GM21447 (cell line): ENCODE results near the gene MATCAP1.

Source experiments
- ATAC-seq: cut with Tn5 transposase; IDR thresholded peaks from one replicate; pipeline ENCODE4 v1.9.1; 2021; ENCODE audit not compliant: unreplicated experiment

MATCAP1 gene

GRCh38 chr16:67208154-67208896, 24.6 kb upstream of the MATCAP1 start:
- no peak for ATAC-seq

GRCh38 chr16:67207249-67208091, 23.7 kb upstream of the MATCAP1 start:
- no peak for ATAC-seq

DNA sequence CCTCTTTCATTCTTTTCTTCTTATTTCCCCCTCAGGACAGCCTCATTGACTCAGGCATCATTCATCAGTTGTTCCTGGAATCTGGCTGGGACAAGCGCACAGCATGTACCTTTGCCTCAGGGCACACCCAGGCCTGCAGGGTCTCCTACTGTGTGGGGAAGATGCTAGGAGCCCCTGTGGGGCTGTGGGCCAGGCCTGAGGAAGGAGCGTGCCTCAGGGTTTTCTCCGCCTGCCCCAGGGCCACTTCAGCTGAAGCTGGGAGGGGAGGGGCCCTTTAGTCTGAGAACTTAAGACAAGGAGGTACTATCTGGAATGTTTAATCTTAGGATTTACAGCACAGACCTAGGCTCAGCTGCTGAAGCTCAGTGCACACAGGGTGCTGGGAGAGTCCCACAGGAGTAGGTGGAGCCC, 23.1 kb upstream of the MATCAP1 start:
- no peak for ATAC-seq

GRCh38 chr16:67206129-67206837, 22.5 kb upstream of the MATCAP1 start:
- ATAC-seq, result no peak

DNA sequence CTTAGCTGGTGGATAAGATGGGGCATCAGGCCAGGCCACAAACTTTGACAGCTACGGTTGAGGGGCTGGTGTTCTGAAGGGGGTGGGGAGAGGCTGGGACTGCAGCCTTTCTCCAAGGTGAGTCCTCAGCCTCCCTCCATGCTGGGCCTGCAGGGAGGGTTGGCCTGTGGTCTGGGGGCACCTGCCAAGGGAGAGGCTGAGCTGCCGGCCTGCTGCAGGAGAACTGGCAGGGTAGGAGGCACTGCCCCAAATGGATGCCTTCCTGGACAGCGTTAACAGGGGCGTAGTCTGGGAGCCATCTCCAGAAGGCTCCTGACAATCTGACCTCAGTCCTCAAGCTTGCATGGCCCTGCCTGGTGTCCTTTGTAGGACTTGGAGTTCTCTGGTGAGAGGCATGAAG, 20.3 kb upstream of the MATCAP1 start:
- ATAC-seq, result no peak

GRCh38 chr16:67202956-67203493, 19.3 kb upstream of the MATCAP1 start:
- no peak for ATAC-seq

- no peak for ATAC-seq
These were observed 18.7 kb upstream of the MATCAP1 start for GRCh38 chr16:67202426-67202825.

GRCh38 chr16:67201411-67202345, 17.9 kb upstream of the MATCAP1 start:
- no peak for ATAC-seq

- ATAC-seq, result no peak
These were observed 16.7 kb upstream of the MATCAP1 start for GRCh38 chr16:67200491-67200890.

GRCh38 chr16:67199808-67200198, 16.0 kb upstream of the MATCAP1 start:
- no peak for ATAC-seq

- ATAC-seq, result no peak
These were observed 15.4 kb upstream of the MATCAP1 start, which contains the start of gene ELMO3 for GRCh38 chr16:67199011-67199807. Gene ELMO3, plus strand, starts transcription at chr16:67199131. Its CDS starts 196 bp downstream, at chr16:67199327.

- no peak for ATAC-seq
These were observed 14.5 kb upstream of the MATCAP1 start for GRCh38 chr16:67198238-67198734.

GRCh38 chr16:67197704-67198103, 13.9 kb upstream of the MATCAP1 start:
- ATAC-seq, result no peak

- no peak for ATAC-seq
These were observed 13.1 kb upstream of the MATCAP1 start for GRCh38 chr16:67196881-67197280.

- no peak for ATAC-seq
These were observed 11.9 kb upstream of the MATCAP1 start for GRCh38 chr16:67195676-67196075.

DNA sequence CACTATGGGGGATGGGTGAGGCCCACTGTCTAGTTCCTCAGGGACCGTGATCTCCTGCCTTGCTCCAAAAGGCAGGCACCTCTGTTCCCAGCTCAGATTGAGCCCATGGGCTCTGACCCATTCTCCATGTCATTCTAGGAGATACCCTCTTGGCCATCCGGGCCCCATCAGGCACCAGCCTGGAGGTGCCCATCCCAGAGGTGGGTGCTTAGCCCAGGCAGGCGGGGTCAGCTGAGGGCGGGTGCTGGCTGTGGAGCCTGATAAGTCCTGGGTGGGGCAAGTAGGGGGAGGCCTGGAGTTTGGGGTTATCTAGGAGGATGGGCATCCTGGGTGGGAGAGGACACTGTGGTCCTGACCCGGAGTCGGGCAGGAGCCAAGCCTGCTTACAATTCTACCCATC, 10.5 kb upstream of the MATCAP1 start:
- ATAC-seq, result no peak

DNA sequence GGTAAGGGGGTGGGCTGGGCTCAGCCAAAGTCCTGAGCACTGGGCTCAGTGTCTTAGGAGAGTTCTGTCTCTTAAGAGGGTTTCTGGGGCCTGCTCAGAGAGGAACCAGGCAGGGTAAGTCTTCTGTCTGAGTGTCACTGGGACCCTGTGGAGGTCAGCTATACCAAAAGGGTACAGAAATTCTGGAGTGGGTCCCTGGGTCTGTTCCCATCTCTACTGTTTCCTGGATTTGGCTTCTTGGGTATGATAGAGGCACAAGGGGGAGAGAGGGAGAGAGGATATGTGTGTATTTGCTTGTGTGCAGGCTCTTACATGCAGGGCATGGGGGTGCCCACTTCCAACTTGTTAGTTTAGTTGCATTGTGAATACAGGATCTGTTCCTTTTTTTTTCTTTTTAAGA, 9.8 kb upstream of the MATCAP1 start:
- ATAC-seq, result no peak

GRCh38 chr16:67192781-67193361, 9.1 kb upstream of the MATCAP1 start:
- no peak for ATAC-seq
